H1 (cell line): ENCODE measurements around the gene CNOT6L. TPM values are rescaled to one million over a fixed set of nuclear protein-coding genes. Genes with fewer than 3 reads are reported as not detected.

Experiments used
- CTCF ChIA-PET: fragments of 300-600 bp; sonication (Branson Sonifier 250); formaldehyde crosslinking; loops from one replicate; lab custom pipeline; 2021; ENCODE audit not compliant: partially characterized antibody; lab: Charles Lee
- POLR2A ChIA-PET: fragments of 300-600 bp; sonication (Branson Sonifier 250); formaldehyde crosslinking; loops from one replicate; lab custom pipeline; 2021; ENCODE audit warnings: inconsistent platforms; ENCODE audit not compliant: partially characterized antibody; lab: Charles Lee
- DNase-seq, 2 experiments: peaks; one replicate each; pipeline versions ENCODE4 v3.0.0 to v3.0.0-alpha.2; 2010 to 2022; ENCODE audit warnings: low spot score in 2 of 2, low read depth in 1 of 2, mixed read lengths in 1 of 2
- FAIRE-seq: peaks from 2 replicates; lab custom pipeline; 2011; peaks lifted over from hg19 to GRCh38; lab: Jason Lieb, UNC
- H2AFZ ChIP-seq: 2 replicates; pipeline ENCODE4 v1.8.1; 2012; ENCODE audit warnings: low read length, inconsistent platforms
- H2AK5ac ChIP-seq: 2 replicates; pipeline ENCODE4 v1.6.1; 2013; ENCODE audit warnings: low read depth, low read length
- H2BK120ac ChIP-seq: replicated peaks from 2 replicates; pipeline ENCODE3; 2013; ENCODE audit warnings: low read depth, low read length, inconsistent platforms
- H2BK12ac ChIP-seq: 2 replicates; pipeline ENCODE4 v1.6.1; 2013; ENCODE audit warnings: low read depth, low read length
- H2BK15ac ChIP-seq: 2 replicates; pipeline ENCODE4 v1.6.1; 2013; ENCODE audit warnings: low read length
- H2BK20ac ChIP-seq: 2 replicates; pipeline ENCODE4 v1.6.1; 2013; ENCODE audit warnings: low read length
- H2BK5ac ChIP-seq: 2 replicates; pipeline ENCODE4 v1.6.1; 2013; ENCODE audit warnings: low read depth, low read length
- H3K14ac ChIP-seq: 2 replicates; pipeline ENCODE4 v1.6.1; 2013; ENCODE audit warnings: inconsistent platforms; ENCODE audit not compliant: insufficient read length
- H3K18ac ChIP-seq: 2 replicates; pipeline ENCODE4 v1.6.1; 2013; ENCODE audit warnings: low read length; ENCODE audit errors: extremely low read depth
- H3K23ac ChIP-seq: 2 replicates; pipeline ENCODE4 v1.6.1; 2013; ENCODE audit warnings: inconsistent platforms; ENCODE audit not compliant: insufficient read length
- H3K23me2 ChIP-seq: 2 replicates; pipeline ENCODE4 v1.6.1; 2013; ENCODE audit warnings: low read depth, low read length
- H3K27ac ChIP-seq: 2 replicates; pipeline ENCODE4 v1.6.1; 2011; ENCODE audit warnings: low read depth, low read length, inconsistent platforms
- H3K27me3 ChIP-seq, 4 experiments: replicated peaks in 1 of 4; 1 replicate in 1 of 4; 2 replicates in 3 of 4; pipeline versions ENCODE4 v1.6.1 to v1.8.1; 2011 to 2013; ENCODE audit warnings: low read length in 3 of 4, mild to moderate bottlenecking in 3 of 4, inconsistent platforms in 2 of 4, mixed read lengths in 2 of 4, moderate library complexity in 1 of 4; ENCODE audit not compliant: control insufficient read depth in 3 of 4, insufficient read depth in 3 of 4; ENCODE audit errors: extremely low read depth in 1 of 4
- H3K36me3 ChIP-seq, 4 experiments: 2 replicates each; pipeline versions ENCODE4 v1.6.1 to v1.8.1; 2011 to 2013; ENCODE audit warnings: mild to moderate bottlenecking in 4 of 4, low read length in 3 of 4, moderate library complexity in 2 of 4, control low read depth in 1 of 4, inconsistent platforms in 1 of 4; ENCODE audit not compliant: insufficient read depth in 4 of 4, control insufficient read depth in 2 of 4
- H3K4ac ChIP-seq: replicated peaks from 2 replicates; pipeline ENCODE3; 2013; ENCODE audit warnings: low read length, low read depth, mixed read lengths, inconsistent platforms; ENCODE audit not compliant: insufficient read length
- H3K4me1 ChIP-seq, 4 experiments: replicated peaks in 1 of 4; 1 replicate in 1 of 4; 2 replicates in 3 of 4; pipeline versions ENCODE4 v1.6.1 to v1.8.1; 2011 to 2013; ENCODE audit warnings: low read length in 3 of 4, inconsistent platforms in 2 of 4, mixed read lengths in 1 of 4; ENCODE audit not compliant: insufficient read depth in 4 of 4, control insufficient read depth in 3 of 4
- H3K4me2 ChIP-seq, 2 experiments: 2 replicates each; pipeline versions ENCODE4 v1.6.1 to v1.8.1; 2011 to 2013; ENCODE audit warnings: low read depth in 2 of 2, low read length in 2 of 2, control low read depth in 1 of 2, inconsistent platforms in 1 of 2, mild to moderate bottlenecking in 1 of 2; ENCODE audit not compliant: insufficient read depth in 1 of 2
- H3K4me3 ChIP-seq, 4 experiments: fragments of 200-600, 300-600 bp in 1 of 4; sonication (generic), shearing (Covaris generic), sonication (Bioruptor Twin) in 1 of 4; 2 replicates each; pipeline versions ENCODE4 v1.5.1 to v1.8.1; 2011 to 2016; ENCODE audit warnings: low read length in 4 of 4, low read depth in 3 of 4, control low read depth in 2 of 4, inconsistent platforms in 2 of 4, mild to moderate bottlenecking in 2 of 4, mixed read lengths in 1 of 4, moderate library complexity in 1 of 4; ENCODE audit not compliant: insufficient read depth in 2 of 4; ENCODE audit errors: extremely low read depth in 1 of 4
- H3K56ac ChIP-seq: replicated peaks from 2 replicates; pipeline ENCODE3; 2013; ENCODE audit warnings: low read depth, mild to moderate bottlenecking, mixed read lengths, low read length, inconsistent platforms; ENCODE audit not compliant: insufficient read length
- H3K79me1 ChIP-seq: 2 replicates; pipeline ENCODE4 v1.6.1; 2013; ENCODE audit warnings: low read depth, low read length, control low read depth
- H3K79me2 ChIP-seq, 2 experiments: 2 replicates each; pipeline versions ENCODE4 v1.6.1 to v1.8.1; 2012 to 2013; ENCODE audit warnings: low read length in 2 of 2, mild to moderate bottlenecking in 2 of 2, inconsistent platforms in 1 of 2; ENCODE audit not compliant: insufficient read depth in 2 of 2, control insufficient read depth in 1 of 2
- H3K9ac ChIP-seq, 4 experiments: replicated peaks in 1 of 4; 1 replicate in 1 of 4; 2 replicates in 3 of 4; pipeline versions ENCODE4 v1.6.1 to v1.8.1; 2011 to 2013; ENCODE audit warnings: low read depth in 3 of 4, low read length in 3 of 4, control low read depth in 2 of 4, mild to moderate bottlenecking in 2 of 4, moderate library complexity in 2 of 4, inconsistent platforms in 1 of 4; ENCODE audit errors: extremely low read depth in 1 of 4
- H3K9me3 ChIP-seq, 2 experiments: 2 replicates each; pipeline versions ENCODE4 v1.6.1 to v1.8.1; 2012 to 2013; ENCODE audit warnings: mild to moderate bottlenecking in 2 of 2, moderate library complexity in 2 of 2, control low read depth in 1 of 2, inconsistent platforms in 1 of 2, low read depth in 1 of 2, low read length in 1 of 2, mixed read lengths in 1 of 2; ENCODE audit not compliant: insufficient read depth in 2 of 2
- H4K20me1 ChIP-seq, 2 experiments: replicated peaks in 1 of 2; 2 replicates each; pipeline versions ENCODE3 to v1.8.1; 2011 to 2013; ENCODE audit warnings: inconsistent platforms in 2 of 2, low read length in 2 of 2, mild to moderate bottlenecking in 1 of 2; ENCODE audit not compliant: insufficient read depth in 2 of 2, control insufficient read depth in 1 of 2
- H4K5ac ChIP-seq: 2 replicates; pipeline ENCODE4 v1.6.1; 2013; ENCODE audit warnings: low read length, low read depth, mixed read lengths, inconsistent platforms; ENCODE audit not compliant: insufficient read length
- H4K8ac ChIP-seq: 2 replicates; pipeline ENCODE4 v1.8.0; 2013; ENCODE audit warnings: mild to moderate bottlenecking, moderate library complexity, low read length, inconsistent platforms; ENCODE audit not compliant: insufficient read depth; ENCODE audit errors: extremely low read depth
- H4K91ac ChIP-seq: replicated peaks from 2 replicates; pipeline ENCODE3; 2013; ENCODE audit warnings: low read length, mixed read lengths, inconsistent platforms; ENCODE audit not compliant: insufficient read length
- CEBPB ChIP-seq: IDR thresholded peaks from 2 replicates; pipeline ENCODE4 v1.6.1; 2012; ENCODE audit warnings: low read depth, low read length
- GABPA ChIP-seq: IDR thresholded peaks from 2 replicates; pipeline ENCODE4 v1.6.1; 2011; ENCODE audit warnings: mild to moderate bottlenecking, low read length, moderate library complexity, borderline replicate concordance; ENCODE audit not compliant: insufficient read depth
- HDAC6 ChIP-seq: IDR thresholded peaks from one replicate; pipeline ENCODE4 v1.7.1; 2012; ENCODE audit warnings: low read depth, mild to moderate bottlenecking, inconsistent platforms, low read length, moderate library complexity
- JUND ChIP-seq: IDR thresholded peaks from 2 replicates; pipeline ENCODE4 v1.6.1; 2011; ENCODE audit warnings: mild to moderate bottlenecking, improper control_type of control experiment, low read length
- PHF8 ChIP-seq: fragments of 200-600 bp; sonication (generic); conservative IDR thresholded peaks from 2 replicates; pipeline ENCODE4 v1.7.1; 2012; ENCODE audit warnings: low read depth, mild to moderate bottlenecking, inconsistent platforms, low read length, moderate library complexity
- RNF2 ChIP-seq: fragments of 200-900, 300-1000 bp; sonication (generic); IDR thresholded peaks from 2 replicates; pipeline ENCODE4 v1.7.1; 2016; ENCODE audit warnings: borderline replicate concordance, low read depth, mild to moderate bottlenecking, antibody characterized with exemption, low read length; ENCODE audit not compliant: poor library complexity, severe bottlenecking; ENCODE audit errors: missing control alignments
- RXRA ChIP-seq: IDR thresholded peaks from 2 replicates; pipeline ENCODE4 v1.6.1; 2011; ENCODE audit warnings: low read depth, mild to moderate bottlenecking, low read length, moderate library complexity; ENCODE audit not compliant: insufficient read depth
- TAF1 ChIP-seq: IDR thresholded peaks from 2 replicates; pipeline ENCODE4 v1.6.1; 2011; ENCODE audit warnings: mild to moderate bottlenecking, low read depth, low read length
- TCF12 ChIP-seq: IDR thresholded peaks from 2 replicates; pipeline ENCODE4 v1.6.1; 2011; ENCODE audit warnings: low read depth, mild to moderate bottlenecking, low read length
- WGBS, 2 experiments: shearing (Covaris generic) in 1 of 2; methylation state at CpG; one replicate each; pipeline versions ENCODE4 v1.1.6 to v1.1.7; 2013 to 2015; ENCODE audit warnings: low lambda C conversion rate in 2 of 2, mixed read lengths in 2 of 2, inconsistent platforms in 1 of 2, low coverage in 1 of 2, missing lambda C conversion rate in 1 of 2; ENCODE audit not compliant: insufficient replicate concordance in 2 of 2, insufficient coverage in 1 of 2, insufficient read length in 1 of 2; ENCODE audit errors: extremely low coverage in 1 of 2, missing lambda C conversion rate in 1 of 2; 5-methylcytosine and 5-hydroxymethylcytosine counted together
- polyA plus RNA-seq, 7 experiments: library from polyadenylated mRNA; depleted of rRNA in 3 of 7; stranded (reverse) in 5 of 7; unstranded in 2 of 7; fragments of >200 nt in 5 of 7; fragments of 200-250 nt in 2 of 7; gene quantifications; 1 replicate in 5 of 7; 2 replicates in 1 of 7; 4 replicates in 1 of 7; pipeline versions ENCODE4 v1.2.1 to v1.2.3, GENCODE V29; 2011 to 2013; ENCODE audit warnings: missing spikeins in 2 of 7, mixed read lengths in 2 of 7
- total RNA-seq: library from RNA; stranded (reverse); fragmentation: NEBNext Ultra II Directional; extraction: Animal tissue kit (Norgen Biotek cat#: 25700); gene quantifications from 2 replicates; pipeline ENCODE4 v1.2.1, GENCODE V29; 2021
- TF ChIP-seq, protein P1 (sequence below): IDR thresholded peaks from 2 replicates; pipeline ENCODE4 v1.6.1; 2011; ENCODE audit warnings: low read depth, mild to moderate bottlenecking, low read length; ENCODE audit not compliant: insufficient read depth

CNOT6L gene
- total and polyA plus RNA-seq, 2 of the 8 experiments (the other 6 are each of a cell fraction or from before 2014, with no cell fraction given): 2.0 to 22.4 TPM

DNA sequence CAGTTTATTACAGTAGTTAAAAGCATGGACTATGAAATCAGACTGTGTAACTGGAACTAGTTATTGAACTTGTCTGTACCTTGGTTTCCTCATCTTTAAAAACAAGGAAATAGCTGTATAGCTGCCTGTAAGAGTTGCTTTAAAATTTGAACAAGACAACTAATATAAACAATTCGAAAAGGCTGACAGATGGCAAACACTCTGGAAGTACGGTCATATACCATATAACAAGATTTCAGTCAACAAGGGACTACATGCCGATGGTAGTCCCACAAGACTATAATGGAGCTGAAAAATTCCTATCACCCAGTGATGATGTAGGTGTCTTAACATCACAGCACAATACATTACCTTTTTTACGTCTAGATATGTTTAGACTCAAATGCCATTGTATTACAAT, 78.7 kb downstream of the CNOT6L start:
- WGBS, 2 experiments: 95% methylated on average over 4 of the region's 4 CpGs; no CpG with 5 or more reads in 1 of the 2 experiments
- no peak overlapping the region for H2BK12ac ChIP-seq

More for the DNA sequence above, 78.7 kb downstream of the CNOT6L start:
- Histone ChIP-seq H2BK5ac (no peak overlapping the region), H4K91ac (no peak overlapping the region), H3K36me3 (no peaks in the 10 kb centered on the region), H4K20me1 (no peaks in the 10 kb centered on the region), H2AK5ac (no peak overlapping the region), H3K9ac (no peak overlapping the region), H3K56ac (no peak overlapping the region), H3K79me2 (no peaks in the 10 kb centered on the region), H2BK20ac (no peak overlapping the region), H3K27me3 (no peaks in the 10 kb centered on the region), H3K4ac (no peak overlapping the region), H3K4me2 (no peak overlapping the region), H4K5ac (no peak overlapping the region), H3K4me3 (no peak overlapping the region), H3K79me1 (no peaks in the 10 kb centered on the region), H3K23ac (no peak overlapping the region), H2BK15ac (no peak overlapping the region), H3K4me1 (no peaks in the 10 kb centered on the region), H3K18ac (no peak overlapping the region), H3K27ac (no peak overlapping the region), H4K8ac (no peak overlapping the region), H3K23me2 (no peaks in the 10 kb centered on the region), H2BK120ac (no peak overlapping the region), H3K9me3 (no peaks in the 10 kb centered on the region), H3K14ac (no peak overlapping the region), H2AFZ (no peak overlapping the region)
- DNase-seq (no peak), FAIRE-seq (no peak)
- no peak for TF ChIP-seq HDAC6
- TF ChIP-seq RXRA: no peak
- TF ChIP-seq, protein P1, sequence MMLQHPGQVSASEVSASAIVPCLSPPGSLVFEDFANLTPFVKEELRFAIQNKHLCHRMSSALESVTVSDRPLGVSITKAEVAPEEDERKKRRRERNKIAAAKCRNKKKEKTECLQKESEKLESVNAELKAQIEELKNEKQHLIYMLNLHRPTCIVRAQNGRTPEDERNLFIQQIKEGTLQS: no peak
- TF ChIP-seq TAF1: no peak
- no peak for TF ChIP-seq TCF12
- TF ChIP-seq RNF2: no peak
- TF ChIP-seq CEBPB: no peak
- TF ChIP-seq GABPA: no peak
- TF ChIP-seq JUND: no peak
- no peak for TF ChIP-seq PHF8
- ChIA-PET CTCF (interaction anchor here (0.6 to 2.5 kb wide), 3 partner anchors 9 to 284 kb away, joined by 3 to 12 read pairs (median 4); no protein-coding TSS in a partner anchor), POLR2A (no interaction called here)
